NCI-H748 treated with DMSO at 0.1 percent for 48 hours (cell line): Measurements from ENCODE around the gene PGD.
"Not testable (repeated sequence)": the region's sequence is repeated elsewhere in the genome, so short reads cannot be mapped to it uniquely, and the experiment has no call there.

ENCODE experiments used
- DNase-seq: peaks from one replicate; lab custom pipeline; 2025; lab: John Stamatoyannopoulos, UW

PGD gene

GRCh38 chr1:10437052-10437451, 38.2 kb downstream of the PGD start:
- no peak for DNase-seq

DNA sequence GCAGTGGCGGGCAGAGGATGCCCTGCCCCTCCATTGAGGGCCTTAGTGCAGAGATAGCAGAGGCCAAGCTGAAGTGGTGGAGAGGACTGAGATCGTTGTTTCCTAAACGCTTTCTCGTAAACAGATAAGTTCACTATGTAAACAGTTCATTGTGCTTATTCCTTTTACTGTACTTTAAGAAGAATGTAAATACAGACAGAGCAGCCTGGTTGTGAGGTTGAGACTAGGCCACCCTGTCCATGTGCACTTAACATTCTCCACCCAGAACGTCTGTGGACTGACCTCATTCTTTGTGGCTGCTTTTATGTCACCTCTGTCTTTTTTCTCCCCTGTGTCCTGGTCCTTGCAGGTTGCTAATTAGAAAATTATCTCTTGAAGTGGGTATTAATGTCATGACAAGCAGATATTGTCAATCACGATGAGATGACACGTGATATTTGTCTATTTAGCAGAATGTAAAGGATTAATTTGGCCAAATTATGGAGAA, 39.9 kb downstream of the PGD start:
- DNase-seq: no peak

DNA sequence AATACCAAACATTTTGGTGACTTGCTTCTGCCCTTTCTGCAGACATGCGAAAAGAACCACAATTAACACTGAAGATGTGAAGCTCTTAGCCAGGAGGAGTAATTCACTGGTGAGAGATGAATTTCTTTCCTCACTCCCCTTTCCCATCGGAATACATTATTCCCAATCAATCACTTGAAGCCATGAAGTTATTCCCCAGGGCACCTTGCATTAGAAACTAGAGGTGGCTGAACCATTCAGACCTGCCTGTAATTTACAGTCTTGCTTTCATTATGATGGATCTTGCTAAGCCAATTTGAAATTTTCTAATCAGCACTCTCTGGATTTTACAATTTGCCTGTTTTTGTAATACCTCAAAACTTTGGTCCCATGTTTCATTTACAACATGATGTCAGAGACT, 41.4 kb downstream of the PGD start:
- no peak for DNase-seq

DNA sequence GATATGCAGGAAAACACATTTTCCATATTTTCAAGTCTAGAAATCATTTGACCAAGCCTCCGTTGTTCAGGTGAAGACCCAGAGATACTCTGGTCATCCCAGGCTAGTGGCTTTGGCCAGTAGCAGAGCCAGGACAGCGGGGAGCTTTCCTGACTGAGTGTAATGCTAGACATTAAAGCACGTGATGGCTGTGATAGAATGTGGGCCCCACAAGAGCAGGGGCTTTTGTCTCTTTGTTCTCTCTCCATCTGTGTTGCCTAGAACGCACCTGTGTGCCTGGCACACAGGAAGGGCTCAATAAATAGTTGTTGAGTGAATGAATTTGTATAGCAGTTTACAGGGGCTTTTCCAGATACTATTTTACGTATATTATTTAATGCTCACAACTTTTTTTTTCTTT, 41.9 kb downstream of the PGD start:
- DNase-seq: no peak

DNA sequence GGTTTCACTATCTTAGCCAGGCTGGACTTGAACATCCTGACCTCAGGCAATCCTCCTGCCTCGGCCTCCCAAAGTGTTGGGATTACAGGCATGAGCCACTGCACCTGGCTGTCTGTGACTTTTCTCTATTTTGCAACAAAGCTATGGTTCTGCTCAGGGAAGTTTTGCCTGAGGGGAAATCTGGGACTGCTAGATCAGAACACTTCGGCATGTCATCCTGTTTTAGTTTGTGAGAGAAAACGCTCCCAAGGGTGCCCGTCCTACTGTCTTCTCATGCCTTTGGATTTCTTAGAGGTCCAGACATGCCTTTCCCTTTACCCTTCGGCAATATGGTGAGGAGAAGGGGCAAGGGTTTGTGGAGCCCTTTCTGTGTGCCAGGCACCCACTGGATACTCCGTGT, 45.4 kb downstream of the PGD start:
- no peak for DNase-seq

GRCh38 chr1:10444795-10445397, 46.0 kb downstream of the PGD start:
- no peak for DNase-seq

GRCh38 chr1:10446790-10447422, 48.0 kb downstream of the PGD start:
- no peak for DNase-seq

GRCh38 chr1:10449751-10450150, 50.9 kb downstream of the PGD start, which contains the start of gene CORT:
Gene CORT (plus strand): TSS chr1:10450031. CDS start chr1:10450224, 193 bp downstream.
- DNase-seq: no peak

DNA sequence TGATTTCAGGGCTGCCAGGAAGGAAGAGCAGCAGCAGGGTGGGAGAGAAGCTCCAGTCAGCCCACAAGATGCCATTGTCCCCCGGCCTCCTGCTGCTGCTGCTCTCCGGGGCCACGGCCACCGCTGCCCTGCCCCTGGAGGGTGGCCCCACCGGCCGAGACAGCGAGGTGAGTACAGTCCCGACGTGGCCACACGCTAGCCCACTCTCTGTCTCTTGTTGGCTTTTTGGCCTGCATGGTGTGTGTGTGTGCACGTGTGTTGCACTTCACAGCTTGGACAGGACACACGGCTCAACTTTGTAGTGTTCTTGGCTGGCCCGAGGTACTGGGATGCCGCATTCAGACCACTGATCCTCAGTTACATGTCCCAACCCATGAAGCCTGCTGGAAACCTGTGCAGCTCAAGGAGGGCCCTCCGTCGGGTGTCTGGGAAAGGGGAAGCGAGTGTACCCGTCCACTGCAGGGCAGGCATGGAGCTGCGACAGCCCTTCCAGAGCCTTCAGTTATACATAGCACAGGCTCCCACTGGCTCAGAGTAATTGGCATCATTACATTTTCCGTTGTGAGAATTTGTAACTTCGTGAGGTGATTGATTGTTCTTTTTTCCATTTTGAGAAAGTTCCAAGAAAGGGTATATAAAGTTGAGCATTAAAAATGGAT, 51.4 kb downstream of the PGD start:
- DNase-seq: no peak

GRCh38 chr1:10450836-10451235, 52.0 kb downstream of the PGD start:
- no peak for DNase-seq

DNA sequence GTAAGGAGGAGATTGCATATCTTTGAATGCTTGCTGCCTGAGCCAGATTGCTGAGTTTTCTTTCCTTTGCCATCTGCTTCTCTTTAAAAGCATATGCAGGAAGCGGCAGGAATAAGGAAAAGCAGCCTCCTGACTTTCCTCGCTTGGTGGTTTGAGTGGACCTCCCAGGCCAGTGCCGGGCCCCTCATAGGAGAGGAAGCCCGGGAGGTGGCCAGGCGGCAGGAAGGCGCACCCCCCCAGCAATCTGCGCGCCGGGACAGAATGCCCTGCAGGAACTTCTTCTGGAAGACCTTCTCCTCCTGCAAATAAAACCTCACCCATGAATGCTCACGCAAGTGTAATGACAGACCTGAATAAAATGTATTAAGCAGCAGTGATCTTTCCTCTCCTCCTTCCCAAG, 52.4 kb downstream of the PGD start:
- no peak for DNase-seq

DNA sequence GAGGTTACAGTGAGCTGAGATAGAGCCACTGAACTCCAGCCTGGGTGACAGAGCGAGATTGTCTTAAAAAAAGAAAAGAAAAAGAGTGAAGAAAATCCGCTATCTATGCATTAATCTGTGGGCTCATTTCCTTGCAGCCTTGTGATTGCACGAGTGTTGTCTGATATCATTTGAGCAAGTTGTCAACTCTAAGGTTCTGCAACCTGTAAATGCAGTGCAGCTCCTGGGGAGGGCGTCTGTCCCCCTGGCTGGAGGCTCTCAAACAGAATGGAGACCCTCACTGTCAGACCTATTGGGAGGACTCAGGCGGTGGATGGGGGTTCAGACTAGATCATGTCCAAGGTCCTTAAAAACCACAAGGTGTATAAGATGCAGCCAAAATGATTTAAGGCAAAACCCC, 57.2 kb downstream of the PGD start:
- DNase-seq: no peak

DNA sequence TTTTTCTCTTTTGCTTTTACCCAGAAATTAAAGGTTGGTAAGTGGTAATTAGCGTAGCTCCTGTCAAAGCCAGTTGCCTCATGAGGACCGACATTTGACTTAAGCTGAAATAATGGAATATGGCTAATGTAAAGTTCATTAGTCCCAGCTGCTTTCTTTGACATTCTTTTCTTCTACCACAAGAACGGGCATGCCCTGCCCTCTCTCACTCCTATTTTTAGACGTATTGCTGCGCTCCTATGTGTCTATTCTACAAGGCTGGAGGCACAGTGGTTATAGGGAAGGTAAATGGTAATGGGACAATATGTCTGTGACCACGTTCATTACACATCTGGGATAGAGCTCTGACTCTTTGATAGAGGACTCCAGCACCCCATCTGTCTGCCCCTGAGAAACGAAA, 57.8 kb downstream of the PGD start:
- DNase-seq: no peak

DNA sequence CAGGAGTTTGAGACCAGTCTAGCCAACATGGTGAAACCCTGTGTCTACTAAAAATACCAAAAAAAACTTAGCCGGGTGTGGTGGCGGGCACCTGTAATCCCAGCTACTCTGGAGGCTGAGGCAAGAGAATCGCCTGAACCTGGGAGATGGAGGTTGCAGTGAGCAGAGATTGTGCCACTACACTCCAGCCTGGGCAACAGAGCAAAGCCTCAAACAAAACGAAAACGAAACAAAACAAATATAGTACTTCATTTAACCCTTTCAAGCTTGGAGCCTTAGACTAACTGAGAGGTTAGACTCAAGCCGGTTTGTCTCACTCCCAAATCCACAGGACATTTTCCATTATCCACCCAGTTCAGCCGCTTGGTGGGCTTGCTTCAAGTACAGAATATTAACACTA, 58.6 kb downstream of the PGD start:
- not testable (repeated sequence) for DNase-seq

DNA sequence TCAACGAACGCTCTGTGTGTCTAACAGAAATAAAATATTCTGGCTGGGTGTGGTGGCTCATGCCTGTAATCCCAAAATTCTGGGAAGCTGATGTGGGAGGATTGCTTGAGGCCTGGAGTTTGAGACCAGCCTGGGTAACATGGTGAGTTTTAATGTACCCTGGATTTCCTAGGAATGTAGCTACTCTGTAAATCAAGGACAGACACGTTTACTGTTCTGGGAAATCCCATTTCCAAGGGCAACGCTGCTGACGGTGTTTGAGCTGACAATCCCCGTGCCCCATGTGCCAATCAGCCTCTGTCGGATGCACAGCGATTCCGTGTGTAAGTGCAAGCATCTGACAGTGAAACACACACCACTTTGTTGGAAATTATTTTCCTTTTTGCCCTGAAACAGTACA, 59.0 kb downstream of the PGD start:
- no peak for DNase-seq

DNA sequence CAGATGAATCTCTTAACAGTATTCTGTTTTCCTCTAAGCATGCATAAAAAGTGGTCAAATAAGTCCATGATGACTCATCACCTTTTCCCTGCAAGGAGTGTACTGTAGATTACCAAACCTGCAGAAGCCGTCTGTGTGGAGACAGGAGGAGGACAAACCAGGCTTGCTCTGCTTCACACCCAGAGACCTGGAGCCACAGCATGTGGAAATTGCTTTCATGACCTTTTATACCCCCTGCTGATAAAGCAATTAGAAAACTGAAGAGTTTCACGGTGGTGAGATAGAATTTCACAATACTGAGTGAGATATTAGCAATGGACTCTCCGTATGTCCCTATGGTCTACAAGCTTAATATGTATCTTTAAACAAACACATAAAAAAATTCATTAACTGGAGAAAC, 60.3 kb downstream of the PGD start:
- no peak for DNase-seq

DNA sequence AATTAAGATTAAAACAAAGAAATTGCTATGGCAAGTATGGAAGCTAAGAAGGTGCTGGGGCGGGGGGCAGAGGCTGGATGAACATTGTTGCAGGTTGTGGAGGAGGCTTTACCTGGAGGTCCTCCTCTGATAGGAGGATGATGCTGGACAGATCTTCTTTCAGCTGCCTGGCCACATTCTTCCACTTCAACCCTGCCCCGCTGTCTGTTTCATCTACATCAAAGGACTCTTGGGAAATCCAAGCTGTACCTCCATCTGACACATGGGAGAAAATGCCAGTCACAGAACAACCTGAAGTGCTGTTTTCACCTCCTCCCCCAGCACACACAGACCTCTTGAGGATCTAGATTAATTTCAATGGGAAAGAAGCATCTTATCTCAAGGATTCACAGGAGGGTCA, 68.2 kb downstream of the PGD start:
- DNase-seq: no peak

DNA sequence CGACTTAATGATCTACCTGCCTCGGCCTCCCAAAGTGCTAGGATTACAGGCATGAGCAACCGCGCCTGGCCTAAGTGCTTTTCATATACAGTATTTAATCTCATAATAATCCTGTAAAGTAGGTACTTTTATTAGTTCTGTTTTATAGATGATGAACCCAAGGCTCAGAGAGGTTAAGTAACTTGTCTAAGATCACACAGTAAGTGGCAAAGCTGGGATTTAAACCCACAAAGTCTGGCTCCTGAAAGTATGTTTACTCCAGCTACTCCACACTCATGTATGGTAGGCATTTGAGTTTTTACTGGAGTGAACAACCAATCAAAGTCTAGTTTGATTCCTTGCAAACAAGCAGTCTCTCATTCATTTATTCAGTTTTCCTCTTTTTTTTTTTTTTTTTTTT, 71.2 kb downstream of the PGD start:
- DNase-seq: no peak
